Head of caudate nucleus (tissue), 42 donors: ENCODE data around the gene NR6A1.

Experiments used
- DNase-seq, 42 donors: peaks; one replicate each; pipeline versions ENCODE4 v3.0.0 to v3.0.0-alpha.2; 2020 to 2021; ENCODE audit warnings: mixed read lengths in 7 of 42
- intact Hi-C: fragments of 100-400 bp; cut with DNase I; formaldehyde crosslinking; loops from one replicate; pipeline ENCODE4 v1.15.0; 2022

Gene NR6A1

GRCh38 chr9:124710766-124711165, 60.3 kb downstream of the NR6A1 start:
- intact Hi-C loops = no loop called here
- no peak for DNase-seq

- intact Hi-C loops = no loop called here
- DNase-seq = no peak
Observed at GRCh38 chr9:124709292-124709690, 61.8 kb downstream of the NR6A1 start.

GRCh38 chr9:124708633-124709291, 62.3 kb downstream of the NR6A1 start:
- no peak for DNase-seq
- intact Hi-C loops = no loop called here

GRCh38 chr9:124708074-124708473, 63.0 kb downstream of the NR6A1 start:
- DNase-seq = no peak
- intact Hi-C loops = no loop called here

GRCh38 chr9:124707666-124708065, 63.4 kb downstream of the NR6A1 start:
- intact Hi-C loops = no loop called here
- DNase-seq = no peak

- intact Hi-C loops = no loop called here
- no peak for DNase-seq
Observed at GRCh38 chr9:124706685-124707084, 64.4 kb downstream of the NR6A1 start.

GRCh38 chr9:124699575-124699974, 71.5 kb downstream of the NR6A1 start:
- intact Hi-C loops = no loop called here

GRCh38 chr9:124698265-124698664, 72.8 kb downstream of the NR6A1 start:
- intact Hi-C loops = no loop called here
- DNase-seq = no peak

More at GRCh38 chr9:124699575-124699974, 71.5 kb downstream of the NR6A1 start:
- no peak for DNase-seq

GRCh38 chr9:124697326-124698200, 73.5 kb downstream of the NR6A1 start:
- intact Hi-C loops = no loop called here
- DNase-seq = no peak

GRCh38 chr9:124696101-124696500, 75.0 kb downstream of the NR6A1 start:
- intact Hi-C loops = no loop called here
- no peak for DNase-seq

- intact Hi-C loops = no loop called here
- DNase-seq = no peak
Observed at GRCh38 chr9:124695280-124695890, 75.7 kb downstream of the NR6A1 start.

- no peak for DNase-seq
- intact Hi-C loops = no loop called here
Observed at GRCh38 chr9:124694414-124695279, 76.5 kb downstream of the NR6A1 start.

- DNase-seq = no peak
- intact Hi-C loops = no loop called here
Observed at GRCh38 chr9:124693403-124693802, 77.7 kb downstream of the NR6A1 start.

- DNase-seq = no peak
- intact Hi-C loops = no loop called here
Observed at GRCh38 chr9:124688238-124688904, 82.7 kb downstream of the NR6A1 start.

GRCh38 chr9:124686918-124687317, 84.2 kb downstream of the NR6A1 start:
- intact Hi-C loops = no loop called here
- DNase-seq = no peak

GRCh38 chr9:124685217-124685616, 85.9 kb downstream of the NR6A1 start:
- DNase-seq = no peak
- intact Hi-C loops = no loop called here

- intact Hi-C loops = no loop called here
- DNase-seq = no peak
Observed at GRCh38 chr9:124684169-124684568, 86.9 kb downstream of the NR6A1 start.

GRCh38 chr9:124683043-124683442, 88.1 kb downstream of the NR6A1 start:
- intact Hi-C loops = no loop called here

More at GRCh38 chr9:124683043-124683442, 88.1 kb downstream of the NR6A1 start:
- DNase-seq = no peak
